ENCODE results near the gene DISP3. TPM values are rescaled to one million over a fixed set of nuclear protein-coding genes. Genes with fewer than 3 reads are reported as not detected.

Gene DISP3
- total RNA-seq, 1 donor from 2014 or later, result 0.42 TPM

DNA sequence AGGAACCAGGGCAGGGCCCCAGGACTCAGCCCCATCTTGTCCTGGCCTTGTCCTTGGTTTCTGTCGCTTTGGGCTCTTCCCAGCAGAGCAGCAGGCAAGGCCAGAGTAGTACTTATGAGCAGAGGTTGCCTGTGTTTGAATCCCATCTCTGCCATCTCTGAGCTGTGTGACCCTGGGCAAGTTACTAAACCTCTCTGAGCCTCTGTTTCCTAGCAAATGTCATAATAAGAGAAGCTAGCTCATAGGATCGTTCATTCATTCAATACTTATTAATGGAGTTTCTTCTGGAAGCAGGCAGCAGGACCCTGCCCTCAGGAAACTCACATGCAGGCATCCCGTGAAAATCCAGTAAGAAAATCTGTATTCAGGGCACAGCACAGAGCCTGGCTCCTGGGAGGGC, 91.0 kb downstream of the DISP3 start:
- peaks cover 17% of the 10 kb centered on the region for H3K27me3 Mint-ChIP-seq
- H3K9me3 Mint-ChIP-seq, result no peaks in the 10 kb centered on the region
- no peak overlapping the region for H3K27ac Mint-ChIP-seq
- intact Hi-C loops (cut with micrococcal nuclease), result no loop called here
- H3K4me1 Mint-ChIP-seq, result no peaks in the 10 kb centered on the region
- ChIA-PET POLR2A (no interaction called here), CTCF (no interaction called here)
- no peak for ATAC-seq (ENCODE audit: low read depth)
- H3K4me3 Mint-ChIP-seq, result no peak overlapping the region
- no peak for DNase-seq
- TF ChIP-seq, protein P1, sequence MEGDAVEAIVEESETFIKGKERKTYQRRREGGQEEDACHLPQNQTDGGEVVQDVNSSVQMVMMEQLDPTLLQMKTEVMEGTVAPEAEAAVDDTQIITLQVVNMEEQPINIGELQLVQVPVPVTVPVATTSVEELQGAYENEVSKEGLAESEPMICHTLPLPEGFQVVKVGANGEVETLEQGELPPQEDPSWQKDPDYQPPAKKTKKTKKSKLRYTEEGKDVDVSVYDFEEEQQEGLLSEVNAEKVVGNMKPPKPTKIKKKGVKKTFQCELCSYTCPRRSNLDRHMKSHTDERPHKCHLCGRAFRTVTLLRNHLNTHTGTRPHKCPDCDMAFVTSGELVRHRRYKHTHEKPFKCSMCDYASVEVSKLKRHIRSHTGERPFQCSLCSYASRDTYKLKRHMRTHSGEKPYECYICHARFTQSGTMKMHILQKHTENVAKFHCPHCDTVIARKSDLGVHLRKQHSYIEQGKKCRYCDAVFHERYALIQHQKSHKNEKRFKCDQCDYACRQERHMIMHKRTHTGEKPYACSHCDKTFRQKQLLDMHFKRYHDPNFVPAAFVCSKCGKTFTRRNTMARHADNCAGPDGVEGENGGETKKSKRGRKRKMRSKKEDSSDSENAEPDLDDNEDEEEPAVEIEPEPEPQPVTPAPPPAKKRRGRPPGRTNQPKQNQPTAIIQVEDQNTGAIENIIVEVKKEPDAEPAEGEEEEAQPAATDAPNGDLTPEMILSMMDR (IDR thresholded peaks at IDR 0.05), result no peak
- no peaks in the 10 kb centered on the region for H3K36me3 Mint-ChIP-seq (ENCODE audit: low read depth)

DNA sequence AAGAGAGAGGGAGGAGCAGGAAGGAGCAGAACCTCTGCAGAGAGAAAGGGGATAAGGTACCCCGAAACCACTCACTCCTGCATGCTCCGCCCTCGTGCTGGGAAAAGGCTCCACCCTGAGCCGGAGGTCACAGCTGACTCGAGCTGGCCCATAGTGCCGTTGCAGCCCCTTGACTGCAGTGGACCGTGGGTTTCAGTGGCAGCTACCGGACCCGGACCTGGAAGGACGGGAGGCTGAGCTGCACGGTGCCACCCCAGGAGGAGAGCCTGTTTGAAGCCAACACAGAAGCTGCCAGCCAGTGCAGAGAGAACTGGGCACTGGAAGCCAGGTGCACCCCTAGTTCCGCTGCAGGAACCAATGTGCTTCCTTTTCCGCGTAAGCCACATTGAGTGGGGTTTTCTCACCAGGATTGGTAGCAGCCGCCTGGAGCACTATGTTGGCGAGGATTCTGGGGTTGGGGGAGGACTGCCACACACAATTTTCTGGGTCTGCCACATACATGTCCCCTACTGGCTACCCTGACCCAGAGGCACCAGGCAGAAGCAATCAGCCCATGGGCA, 91.9 kb downstream of the DISP3 start:
- no peaks in the 10 kb centered on the region for H3K9me3 Mint-ChIP-seq
- peaks cover 17% of the 10 kb centered on the region for H3K27me3 Mint-ChIP-seq
- H3K4me3 Mint-ChIP-seq, result no peak overlapping the region
- ATAC-seq (ENCODE audit: low read depth) (no peak), DNase-seq (no peak)
- ChIA-PET CTCF (no interaction called here), POLR2A (no interaction called here)
- no peaks in the 10 kb centered on the region for H3K36me3 Mint-ChIP-seq (ENCODE audit: low read depth)
- intact Hi-C loops (cut with micrococcal nuclease), result no loop called here
- no peaks in the 10 kb centered on the region for H3K4me1 Mint-ChIP-seq
- no peak overlapping the region for H3K27ac Mint-ChIP-seq
- TF ChIP-seq, protein P1 (IDR thresholded peaks at IDR 0.05), result no peak

DNA sequence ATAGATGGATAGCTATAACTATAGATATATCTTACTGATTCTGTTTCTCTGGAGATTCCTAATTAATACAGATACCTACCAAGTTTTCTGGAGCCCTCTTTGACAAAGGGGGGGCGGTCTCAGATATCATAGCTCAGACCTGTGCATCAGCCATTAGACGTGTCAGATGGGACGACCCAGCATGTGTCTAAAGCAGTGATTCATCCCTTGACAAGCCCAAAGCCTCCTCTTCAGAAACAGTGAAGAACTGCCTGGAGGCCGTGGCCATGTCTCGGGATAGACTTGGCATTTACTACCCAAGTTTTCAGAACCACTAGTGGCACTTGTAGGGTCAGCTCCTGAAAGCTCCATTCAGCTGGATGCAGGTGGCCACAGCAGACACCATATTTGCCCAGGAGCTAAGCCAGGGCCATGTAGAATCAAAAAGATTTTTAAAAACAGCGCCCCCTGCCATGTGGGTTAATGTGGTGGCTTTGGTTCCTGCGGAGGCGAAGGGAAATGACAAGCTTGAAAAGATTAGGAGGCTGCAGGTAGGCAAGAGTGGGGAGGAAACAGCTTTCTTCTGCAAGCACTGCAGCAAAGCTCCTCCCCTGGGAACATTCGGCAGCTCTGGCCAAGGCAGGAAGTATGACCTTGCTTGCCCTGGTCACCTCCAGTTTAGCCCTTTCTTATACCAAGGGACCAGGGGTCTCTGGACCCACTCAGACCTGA, 93.1 kb downstream of the DISP3 start:
- Mint-ChIP-seq H3K4me1 (no peaks in the 10 kb centered on the region), H3K9me3 (no peaks in the 10 kb centered on the region), H3K36me3 (ENCODE audit: low read depth) (no peaks in the 10 kb centered on the region), H3K4me3 (no peak overlapping the region), H3K27ac (no peak overlapping the region), H3K27me3 (peaks cover 23% of the 10 kb centered on the region)
- TF ChIP-seq, protein P1 (IDR thresholded peaks at IDR 0.05), result no peak
- POLR2A ChIA-PET, result no interaction called here
- ATAC-seq (ENCODE audit: low read depth) (no peak), DNase-seq (no peak)
- CTCF ChIA-PET, result no interaction called here
- intact Hi-C loops (cut with micrococcal nuclease), result no loop called here

DNA sequence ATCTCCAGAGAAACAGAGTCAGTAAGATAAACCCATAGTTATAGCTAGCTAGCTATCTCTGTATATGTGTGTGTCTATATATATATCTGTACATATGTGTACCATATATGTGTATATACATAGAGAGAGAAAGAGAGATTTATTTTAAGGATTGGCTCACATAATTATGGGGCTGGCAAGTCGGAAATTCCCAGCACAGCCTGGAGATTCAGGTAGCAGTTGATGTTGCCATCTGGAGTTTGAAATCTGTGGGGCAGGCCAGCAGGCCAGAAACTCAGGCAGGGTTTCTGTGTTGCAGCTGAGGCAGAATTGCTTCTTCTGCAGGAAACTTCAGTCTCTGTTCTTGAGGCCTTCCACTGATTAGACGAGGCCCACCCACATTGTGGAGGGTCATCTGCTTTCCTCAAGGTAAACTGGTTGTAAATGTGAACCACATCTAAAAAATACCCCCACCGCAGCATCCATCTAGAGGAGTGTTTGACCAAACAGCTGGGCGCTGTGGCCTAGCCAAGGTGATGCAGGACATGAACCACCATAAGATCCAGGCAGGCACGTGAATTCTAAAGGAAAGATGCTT, 94.2 kb downstream of the DISP3 start:
- H3K4me3 Mint-ChIP-seq, result no peak overlapping the region

DNA sequence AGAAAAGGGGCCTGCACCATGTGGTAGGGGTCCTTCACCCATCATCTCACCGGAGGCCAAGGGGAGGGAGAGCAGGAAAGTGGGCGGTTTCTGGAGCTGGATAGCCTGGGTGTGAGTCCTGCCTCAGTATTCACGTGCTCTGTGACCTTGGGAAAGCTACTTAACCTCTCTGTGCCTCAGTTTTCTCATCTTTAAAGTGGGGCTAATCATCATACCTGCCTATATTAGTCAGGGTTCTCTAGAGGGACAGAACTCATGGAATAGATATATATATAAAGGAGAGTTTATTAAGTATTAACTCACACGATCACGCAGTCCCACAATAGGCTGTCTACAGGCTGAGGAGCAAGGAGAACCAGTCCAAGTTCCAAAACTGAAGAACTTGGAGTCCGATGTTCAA, 96.6 kb downstream of the DISP3 start:
- Mint-ChIP-seq H3K4me3 (no peak overlapping the region), H3K27me3 (peaks cover 14% of the 10 kb centered on the region), H3K9me3 (no peaks in the 10 kb centered on the region), H3K27ac (no peak overlapping the region), H3K36me3 (ENCODE audit: low read depth) (no peaks in the 10 kb centered on the region), H3K4me1 (no peaks in the 10 kb centered on the region)
- CTCF ChIA-PET, result no interaction called here
- TF ChIP-seq, protein P1 (IDR thresholded peaks at IDR 0.05), result no peak
- intact Hi-C loops (cut with micrococcal nuclease), result no loop called here
- POLR2A ChIA-PET, result no interaction called here
- no peak for ATAC-seq (ENCODE audit: low read depth)
- no peak for DNase-seq

More for the DNA sequence above, 94.2 kb downstream of the DISP3 start:
- no peak for ATAC-seq (ENCODE audit: low read depth)
- POLR2A ChIA-PET, result no interaction called here
- TF ChIP-seq, protein P1 (IDR thresholded peaks at IDR 0.05), result no peak
- H3K27me3 Mint-ChIP-seq, result peaks cover 24% of the 10 kb centered on the region
- H3K4me1 Mint-ChIP-seq, result no peaks in the 10 kb centered on the region
- no peak overlapping the region for H3K27ac Mint-ChIP-seq
- H3K9me3 Mint-ChIP-seq, result no peaks in the 10 kb centered on the region
- CTCF ChIA-PET, result no interaction called here
- DNase-seq, result no peak
- H3K36me3 Mint-ChIP-seq (ENCODE audit: low read depth), result no peaks in the 10 kb centered on the region
- intact Hi-C loops (cut with micrococcal nuclease), result no loop called here

Data from activated B cell treated with CpG ODN at 0.5 μM for 24 hours (primary cell).